Measurements from ENCODE around the gene TMEM129. TPM values are rescaled to one million over a fixed set of nuclear protein-coding genes. Genes with fewer than 3 reads are reported as not detected.
"Not testable (repeated sequence)": the region's sequence is repeated elsewhere in the genome, so short reads cannot be mapped to it uniquely, and the experiment has no call there.

Gene TMEM129
- total and polyA plus RNA-seq, 9 donors: 19.7 to 28.4 (median 23.3) TPM

DNA sequence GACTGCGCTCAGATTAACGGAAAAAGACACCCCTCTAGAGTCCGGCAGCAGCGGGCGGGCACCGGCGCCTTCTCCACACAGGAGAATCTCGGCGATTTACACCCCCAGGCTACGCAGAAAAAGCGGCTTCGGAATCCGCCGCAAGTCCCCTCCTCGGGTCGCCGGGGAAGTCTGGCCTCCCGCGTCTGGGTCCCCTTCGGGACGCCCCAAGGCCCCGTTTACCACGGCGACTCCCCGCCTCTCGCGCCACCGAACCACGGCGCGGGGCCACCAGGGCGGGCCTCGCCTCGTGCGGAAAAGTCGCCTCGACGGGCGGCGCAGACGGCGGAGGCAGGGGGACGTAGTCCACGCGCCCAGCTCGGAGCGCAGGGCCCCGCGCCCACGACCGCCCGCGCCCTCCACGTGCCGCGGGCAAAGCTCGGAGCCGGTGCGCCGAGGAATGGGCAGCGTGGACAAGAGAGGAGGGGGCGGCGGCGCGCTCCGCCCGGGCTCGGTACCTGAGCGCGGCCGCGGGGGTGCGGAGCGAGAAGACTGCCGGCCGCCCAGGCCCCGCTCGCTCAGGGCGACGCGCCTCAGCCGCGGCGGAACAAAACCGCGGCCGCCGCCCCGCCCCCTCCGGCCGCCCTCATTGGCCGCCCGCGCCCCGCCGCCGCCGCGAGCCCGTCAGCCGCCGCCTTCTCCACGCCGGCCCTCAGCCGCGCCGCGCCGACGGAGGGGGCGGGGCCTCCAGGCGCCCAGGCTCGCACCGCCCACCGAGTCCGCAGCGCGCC, 37.2 kb downstream of the TMEM129 start, which contains the start of gene FAM53A:
Gene FAM53A (minus strand): TSS at position 578 of the 770 bp plus-strand sequence. CDS start 15,572 bp downstream, outside the sequence.
- Histone ChIP-seq H3K27ac (ENCODE audit: low read length) (peak within 1 kb of the TSS; percentile 55), H3K4me3 (ENCODE audit: low read length) (peak within 1 kb of the TSS; percentile 41), H3K27me3 (ENCODE audit: control insufficient read depth, insufficient read depth, low read length) (no peaks in the 10 kb centered on the region), H3K36me3 (ENCODE audit: control insufficient read depth, insufficient read depth, low read length) (no peaks in the 10 kb centered on the region), H3K4me1 (ENCODE audit: control insufficient read depth, insufficient read depth, low read length) (peaks cover 13% of the 10 kb centered on the region), H3K9me3 (replicated peaks; ENCODE audit: control insufficient read depth, low read depth, low read length) (no peaks in the 10 kb centered on the region)
- peak; percentile 93 for DNase-seq
- under 1% methylated on average over 118 of the region's 118 CpGs for WGBS (ENCODE audit: insufficient coverage)

DNA sequence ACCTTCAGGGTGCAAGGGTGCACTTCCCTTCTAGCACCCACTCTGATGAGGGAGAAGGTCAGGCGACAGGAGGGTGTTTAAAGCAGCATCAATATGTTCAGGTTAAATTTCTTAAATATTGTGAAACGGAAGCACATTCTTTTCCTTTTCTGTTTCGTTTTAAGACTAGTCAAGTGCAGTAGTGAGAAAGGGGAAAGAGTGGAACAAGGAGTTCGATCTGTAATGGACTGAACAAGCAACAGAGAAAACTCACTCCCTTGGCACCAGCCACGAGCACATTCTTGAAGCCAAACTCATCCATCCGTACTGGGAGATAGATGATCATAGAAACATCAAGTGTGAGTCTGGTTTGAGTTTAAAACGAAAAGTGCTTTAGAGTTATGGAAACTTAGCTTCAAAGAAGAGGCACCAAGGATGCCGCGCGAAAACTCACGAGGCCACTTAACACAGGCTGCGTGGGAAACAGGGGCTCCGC, 37.8 kb downstream of the TMEM129 start:
- Histone ChIP-seq H3K4me1 (ENCODE audit: control insufficient read depth, insufficient read depth, low read length) (peaks cover 13% of the 10 kb centered on the region), H3K36me3 (ENCODE audit: control insufficient read depth, insufficient read depth, low read length) (no peaks in the 10 kb centered on the region), H3K27ac (ENCODE audit: low read length) (peak overlapping the region; percentile 55), H3K9me3 (replicated peaks; ENCODE audit: control insufficient read depth, low read depth, low read length) (no peaks in the 10 kb centered on the region), H3K27me3 (ENCODE audit: control insufficient read depth, insufficient read depth, low read length) (no peaks in the 10 kb centered on the region), H3K4me3 (ENCODE audit: low read length) (peak overlapping the region; percentile 41)
- 4% methylated on average over 8 of the region's 13 CpGs for WGBS (ENCODE audit: insufficient coverage)
- DNase-seq: peak; percentile 69

DNA sequence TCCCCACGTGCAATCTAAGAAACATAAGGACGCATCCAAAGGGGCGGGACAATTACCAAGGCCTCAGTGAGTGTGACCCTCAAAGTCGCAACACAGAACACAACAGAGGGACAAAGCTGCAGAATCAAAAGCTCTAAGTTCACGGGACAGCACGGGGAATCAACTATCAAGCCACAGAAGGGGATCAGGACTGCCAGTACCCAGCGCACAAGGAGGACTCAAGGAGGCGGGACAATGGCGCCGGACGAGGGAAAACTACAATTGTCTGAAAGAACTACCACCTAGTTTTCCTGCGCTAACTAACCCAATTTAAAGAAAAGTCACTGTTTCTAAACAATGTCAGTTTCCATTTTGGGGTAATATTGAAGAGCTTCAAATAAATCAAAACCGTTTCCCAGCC, 38.3 kb downstream of the TMEM129 start:
- H3K27ac ChIP-seq (ENCODE audit: low read length): no peak overlapping the region

DNA sequence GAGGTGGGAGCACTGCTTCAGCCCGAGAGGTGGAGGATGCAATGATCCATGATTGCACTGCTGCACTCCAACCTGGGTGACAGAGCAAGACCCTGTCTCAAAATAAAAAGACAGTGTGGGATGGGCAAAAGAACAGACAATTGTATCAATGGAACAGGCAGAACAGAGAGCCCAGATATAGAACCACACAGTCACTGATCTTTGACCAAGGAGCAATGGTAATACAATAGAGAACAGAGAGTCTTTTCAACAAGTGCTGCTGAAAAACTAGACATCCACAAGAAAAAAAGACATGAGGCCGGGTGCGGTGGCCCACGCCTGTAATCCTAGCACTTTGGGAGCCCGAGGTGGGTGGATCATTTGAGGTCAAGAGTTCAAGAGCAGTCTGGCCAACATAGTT, 42.9 kb downstream of the TMEM129 start:
- DNase-seq: no peak
- no peaks in the 10 kb centered on the region for H3K27me3 ChIP-seq (ENCODE audit: control insufficient read depth, insufficient read depth, low read length)
- H3K9me3 ChIP-seq (replicated peaks; ENCODE audit: control insufficient read depth, low read depth, low read length): no peaks in the 10 kb centered on the region
- H3K27ac ChIP-seq (ENCODE audit: low read length): no peak overlapping the region
- WGBS (ENCODE audit: insufficient coverage): 89% methylated on average over 1 of the region's 5 CpGs
- H3K36me3 ChIP-seq (ENCODE audit: control insufficient read depth, insufficient read depth, low read length): no peaks in the 10 kb centered on the region
- peaks cover 4% of the 10 kb centered on the region for H3K4me1 ChIP-seq (ENCODE audit: control insufficient read depth, insufficient read depth, low read length)
- H3K4me3 ChIP-seq (ENCODE audit: low read length): no peak overlapping the region

More for the DNA sequence above, 38.3 kb downstream of the TMEM129 start:
- H3K4me3 ChIP-seq (ENCODE audit: low read length): no peak overlapping the region
- H3K36me3 ChIP-seq (ENCODE audit: control insufficient read depth, insufficient read depth, low read length): no peaks in the 10 kb centered on the region
- WGBS (ENCODE audit: insufficient coverage): 81% methylated on average over 5 of the region's 13 CpGs
- peaks cover 13% of the 10 kb centered on the region for H3K4me1 ChIP-seq (ENCODE audit: control insufficient read depth, insufficient read depth, low read length)
- H3K27me3 ChIP-seq (ENCODE audit: control insufficient read depth, insufficient read depth, low read length): no peaks in the 10 kb centered on the region
- no peaks in the 10 kb centered on the region for H3K9me3 ChIP-seq (replicated peaks; ENCODE audit: control insufficient read depth, low read depth, low read length)
- no peak for DNase-seq

DNA sequence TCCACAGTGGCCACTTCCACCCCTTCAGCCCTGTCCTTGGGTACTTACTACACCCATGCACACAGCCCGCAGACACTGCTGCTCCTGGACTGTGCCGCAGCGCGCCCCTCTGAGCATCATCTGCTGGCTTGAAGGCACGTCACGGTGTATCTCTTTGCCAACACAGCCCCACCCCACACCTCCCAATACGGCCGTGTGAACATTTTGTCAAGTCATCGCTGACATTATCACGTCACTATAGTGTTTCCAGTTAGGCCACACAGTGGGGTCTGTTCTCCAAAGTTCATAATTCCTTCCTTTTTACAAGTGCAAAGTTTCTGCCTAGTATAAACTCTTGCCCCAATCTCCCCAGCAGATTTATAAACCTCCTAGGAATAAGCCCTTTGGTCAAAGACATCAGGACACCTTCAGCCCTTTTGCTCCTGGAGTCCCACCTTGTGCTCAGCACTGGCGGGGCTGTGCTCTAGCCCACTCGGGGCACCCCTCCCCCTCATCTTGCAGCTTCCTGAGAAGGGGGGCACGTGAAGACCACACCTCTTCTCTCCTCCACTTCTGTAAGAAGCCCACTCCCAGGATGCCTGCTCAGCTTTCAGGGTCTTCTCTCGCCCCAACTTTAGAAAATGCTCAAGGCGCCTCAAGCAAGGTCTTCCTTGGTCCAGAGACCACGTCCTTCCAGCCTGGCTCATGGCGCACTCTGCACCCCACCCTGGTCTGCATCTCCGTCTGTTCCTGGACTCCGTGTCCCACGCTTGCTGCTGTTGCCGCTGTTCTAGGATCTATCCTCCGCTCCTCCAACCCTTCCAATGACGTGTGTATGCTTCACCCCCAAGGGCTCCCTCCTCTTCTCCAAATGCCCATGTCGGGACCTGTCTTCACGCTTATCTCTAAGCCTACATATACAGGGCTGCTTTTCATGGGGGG, 44.3 kb downstream of the TMEM129 start:
- no peaks in the 10 kb centered on the region for H3K4me1 ChIP-seq (ENCODE audit: control insufficient read depth, insufficient read depth, low read length)
- H3K27ac ChIP-seq (ENCODE audit: low read length): no peak overlapping the region
- 71% methylated on average over 23 of the region's 25 CpGs for WGBS (ENCODE audit: insufficient coverage)

DNA sequence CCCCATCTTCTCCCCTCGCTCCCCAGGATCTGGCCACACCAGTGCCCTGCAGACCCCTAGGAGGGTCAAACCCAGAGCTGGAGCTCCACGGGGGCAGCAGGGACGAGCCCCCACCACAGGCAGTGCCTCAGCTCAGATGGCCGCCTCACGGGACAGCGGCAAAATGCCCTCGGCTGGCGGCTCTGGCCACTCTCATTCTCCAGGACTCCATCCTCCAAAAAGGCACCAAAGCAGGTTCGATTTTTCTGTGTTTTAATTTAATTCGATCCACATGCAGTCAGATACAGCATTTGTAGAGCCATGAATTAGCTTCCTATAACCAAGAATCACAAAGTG, 45.4 kb downstream of the TMEM129 start:
- Histone ChIP-seq H3K4me3 (ENCODE audit: low read length) (no peak overlapping the region), H3K27me3 (ENCODE audit: control insufficient read depth, insufficient read depth, low read length) (no peaks in the 10 kb centered on the region), H3K27ac (ENCODE audit: low read length) (no peak overlapping the region), H3K4me1 (ENCODE audit: control insufficient read depth, insufficient read depth, low read length) (no peaks in the 10 kb centered on the region), H3K36me3 (ENCODE audit: control insufficient read depth, insufficient read depth, low read length) (no peaks in the 10 kb centered on the region), H3K9me3 (replicated peaks; ENCODE audit: control insufficient read depth, low read depth, low read length) (no peaks in the 10 kb centered on the region)
- 67% methylated on average over 10 of the region's 10 CpGs for WGBS (ENCODE audit: insufficient coverage)
- no peak for DNase-seq

More for the DNA sequence above, 44.3 kb downstream of the TMEM129 start:
- DNase-seq: no peak
- Histone ChIP-seq H3K9me3 (replicated peaks; ENCODE audit: control insufficient read depth, low read depth, low read length) (no peaks in the 10 kb centered on the region), H3K36me3 (ENCODE audit: control insufficient read depth, insufficient read depth, low read length) (no peaks in the 10 kb centered on the region), H3K4me3 (ENCODE audit: low read length) (no peak overlapping the region), H3K27me3 (ENCODE audit: control insufficient read depth, insufficient read depth, low read length) (no peaks in the 10 kb centered on the region)

DNA sequence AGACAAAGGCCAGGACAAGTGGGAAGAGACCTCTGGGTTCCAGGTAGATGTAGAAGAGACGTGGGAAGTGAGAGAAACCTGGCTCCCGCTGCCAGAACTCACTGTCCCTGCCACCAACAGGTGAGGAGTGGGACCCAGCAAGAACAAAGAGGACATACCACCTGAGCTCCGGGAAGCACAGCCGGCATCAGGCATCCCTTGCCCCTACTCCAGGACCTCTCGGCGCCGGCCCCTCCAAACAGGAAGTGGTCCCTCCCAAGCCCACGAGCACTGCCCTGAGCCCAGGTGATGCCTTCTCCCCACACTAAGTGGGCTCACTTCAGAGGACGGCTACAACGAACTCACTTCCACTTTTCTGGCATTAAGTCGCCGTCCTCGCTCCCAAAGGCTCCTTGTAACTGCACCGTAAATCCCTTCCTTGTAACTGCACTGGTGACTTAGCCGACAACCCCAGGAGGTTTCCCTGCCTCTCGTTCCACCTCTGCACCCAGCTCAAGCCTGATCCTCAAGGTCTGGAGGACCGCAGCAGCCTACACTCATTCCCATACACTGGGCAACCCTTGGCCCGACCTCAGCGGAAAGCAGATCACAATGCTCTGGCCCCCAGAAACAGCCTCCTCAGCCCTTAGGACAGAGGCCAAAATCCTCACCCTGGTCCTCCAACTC, 45.9 kb downstream of the TMEM129 start:
- WGBS (ENCODE audit: insufficient coverage): 62% methylated on average over 19 of the region's 19 CpGs

DNA sequence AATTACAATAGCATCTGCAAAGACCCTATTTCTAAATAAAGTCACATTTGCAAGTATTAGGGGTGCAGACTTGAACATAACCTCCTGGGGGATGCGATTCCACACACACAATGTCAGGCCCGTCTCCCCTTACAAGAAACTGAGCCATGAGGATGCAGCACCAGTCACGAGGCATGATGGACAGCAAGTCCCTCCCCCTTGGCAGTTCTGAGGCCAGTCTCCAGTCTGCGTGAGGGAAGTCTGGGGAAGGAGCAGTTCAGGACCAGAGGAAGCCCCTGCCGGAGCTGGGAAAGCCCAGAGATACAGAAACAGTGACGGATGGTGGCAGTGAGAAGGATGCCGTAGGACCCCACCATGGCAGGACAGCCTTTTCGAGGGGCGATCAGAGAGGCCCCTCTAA, 46.4 kb downstream of the TMEM129 start:
- Histone ChIP-seq H3K36me3 (ENCODE audit: control insufficient read depth, insufficient read depth, low read length) (no peaks in the 10 kb centered on the region), H3K27me3 (ENCODE audit: control insufficient read depth, insufficient read depth, low read length) (no peaks in the 10 kb centered on the region), H3K9me3 (replicated peaks; ENCODE audit: control insufficient read depth, low read depth, low read length) (no peaks in the 10 kb centered on the region), H3K27ac (ENCODE audit: low read length) (no peak overlapping the region), H3K4me1 (ENCODE audit: control insufficient read depth, insufficient read depth, low read length) (no peaks in the 10 kb centered on the region), H3K4me3 (ENCODE audit: low read length) (no peak overlapping the region)
- 46% methylated on average over 7 of the region's 9 CpGs for WGBS (ENCODE audit: insufficient coverage)
- no peak for DNase-seq

More for the DNA sequence above, 45.9 kb downstream of the TMEM129 start:
- H3K4me1 ChIP-seq (ENCODE audit: control insufficient read depth, insufficient read depth, low read length): no peaks in the 10 kb centered on the region
- H3K27ac ChIP-seq (ENCODE audit: low read length): no peak overlapping the region
- DNase-seq: no peak
- H3K36me3 ChIP-seq (ENCODE audit: control insufficient read depth, insufficient read depth, low read length): no peaks in the 10 kb centered on the region
- no peaks in the 10 kb centered on the region for H3K9me3 ChIP-seq (replicated peaks; ENCODE audit: control insufficient read depth, low read depth, low read length)
- no peak overlapping the region for H3K4me3 ChIP-seq (ENCODE audit: low read length)
- H3K27me3 ChIP-seq (ENCODE audit: control insufficient read depth, insufficient read depth, low read length): no peaks in the 10 kb centered on the region

DNA sequence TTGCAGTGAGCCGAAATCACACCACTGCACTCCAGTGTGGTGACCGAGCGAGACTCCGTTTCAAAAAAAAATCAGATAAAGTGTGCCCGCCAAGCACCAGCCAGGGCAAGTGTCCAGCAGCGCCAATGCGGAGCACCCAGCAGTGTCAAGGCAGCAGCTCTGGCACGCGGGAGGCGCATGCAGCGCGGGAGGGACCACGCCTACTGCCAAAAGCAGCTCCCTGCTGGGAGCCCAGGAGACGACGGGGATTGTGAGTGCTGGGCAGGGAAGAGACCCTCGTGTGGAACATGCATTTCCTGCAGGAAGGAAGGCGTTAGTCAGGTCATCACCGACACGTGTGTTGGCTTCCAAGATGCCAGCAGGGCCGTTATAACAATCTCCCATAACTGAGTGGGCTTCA, 47.5 kb downstream of the TMEM129 start:
- WGBS (ENCODE audit: insufficient coverage): 86% methylated on average over 17 of the region's 20 CpGs
- H3K27ac ChIP-seq (ENCODE audit: low read length): no peak overlapping the region
- no peak for DNase-seq
- no peaks in the 10 kb centered on the region for H3K27me3 ChIP-seq (ENCODE audit: control insufficient read depth, insufficient read depth, low read length)
- H3K4me3 ChIP-seq (ENCODE audit: low read length): no peak overlapping the region
- H3K4me1 ChIP-seq (ENCODE audit: control insufficient read depth, insufficient read depth, low read length): no peaks in the 10 kb centered on the region
- H3K9me3 ChIP-seq (replicated peaks; ENCODE audit: control insufficient read depth, low read depth, low read length): no peaks in the 10 kb centered on the region
- no peaks in the 10 kb centered on the region for H3K36me3 ChIP-seq (ENCODE audit: control insufficient read depth, insufficient read depth, low read length)

DNA sequence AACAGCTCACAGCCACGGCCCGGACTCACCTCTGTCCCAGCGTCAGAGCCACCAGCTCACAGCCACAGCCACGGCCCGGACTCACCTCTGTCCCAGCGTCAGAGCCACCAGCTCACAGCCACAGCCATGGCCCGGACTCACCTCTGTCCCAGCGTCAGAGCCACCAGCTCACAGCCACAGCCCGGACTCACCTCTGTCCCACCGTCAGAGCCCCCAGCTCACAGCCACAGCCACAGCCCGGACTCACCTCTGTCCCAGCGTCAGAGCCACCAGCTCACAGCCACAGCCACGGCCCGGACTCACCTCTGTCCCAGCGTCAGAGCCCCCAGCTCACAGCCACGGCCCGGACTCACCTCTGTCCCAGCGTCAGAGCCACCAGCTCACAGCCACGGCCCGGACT, 50.1 kb downstream of the TMEM129 start:
- not testable (repeated sequence) for H3K27me3 ChIP-seq (ENCODE audit: control insufficient read depth, insufficient read depth, low read length); H3K9me3 ChIP-seq (replicated peaks; ENCODE audit: control insufficient read depth, low read depth, low read length); H3K4me1 ChIP-seq (ENCODE audit: control insufficient read depth, insufficient read depth, low read length); DNase-seq; H3K27ac ChIP-seq (ENCODE audit: low read length); H3K4me3 ChIP-seq (ENCODE audit: low read length); H3K36me3 ChIP-seq (ENCODE audit: control insufficient read depth, insufficient read depth, low read length)
- 87% methylated on average over 14 of the region's 20 CpGs for WGBS (ENCODE audit: insufficient coverage)

All from muscle of leg (tissue), 11 donors.